Suprapubic skin (tissue), 4 donors: ENCODE results near the gene TEX22. TPM values are rescaled to one million over a fixed set of nuclear protein-coding genes. Genes with fewer than 3 reads are reported as not detected.

ENCODE experiments used
- DNase-seq, 2 donors: peaks; one replicate each; pipeline ENCODE4 v3.0.0-alpha.2; 2019; ENCODE audit warnings: low spot score in 2 of 2
- H3K27ac ChIP-seq: fragments of 200-600 bp; sonication (generic); one replicate; pipeline ENCODE4 v1.5.1; 2019
- H3K27me3 ChIP-seq: fragments of 200-600 bp; sonication (generic); one replicate; pipeline ENCODE4 v1.5.1; 2019
- H3K36me3 ChIP-seq: fragments of 200-600 bp; sonication (generic); one replicate; pipeline ENCODE4 v1.5.1; 2019
- H3K4me1 ChIP-seq: fragments of 200-600 bp; sonication (generic); one replicate; pipeline ENCODE4 v1.5.1; 2019
- H3K4me3 ChIP-seq: fragments of 200-600 bp; sonication (generic); one replicate; pipeline ENCODE4 v1.5.1; 2019; ENCODE audit warnings: mild to moderate bottlenecking
- H3K9me3 ChIP-seq: fragments of 200-600 bp; sonication (generic); one replicate; pipeline ENCODE4 v1.5.1; 2019
- CTCF ChIP-seq, 2 donors: fragments of 200-600 bp in 1 of 2; fragments of 450-650 bp in 1 of 2; sonication (generic) in 1 of 2; IDR thresholded peaks; one replicate each; pipeline ENCODE4 v1.5.1; 2016 to 2019; ENCODE audit warnings: antibody characterized with exemption in 2 of 2, mild to moderate bottlenecking in 1 of 2, moderate library complexity in 1 of 2
- EP300 ChIP-seq: sonication (generic); formaldehyde crosslinking; IDR thresholded peaks from one replicate; pipeline ENCODE4 v1.6.1; 2017; ENCODE audit warnings: antibody characterized with exemption
- POLR2A ChIP-seq, 2 donors: fragments of 450-650 bp; IDR thresholded peaks; one replicate each; pipeline ENCODE4 v1.6.1; 2017; ENCODE audit warnings: antibody characterized with exemption in 2 of 2, mild to moderate bottlenecking in 2 of 2, moderate library complexity in 2 of 2
- POLR2AphosphoS5 ChIP-seq, 3 donors: sonication (generic); formaldehyde crosslinking; IDR thresholded peaks; one replicate each; pipeline ENCODE4 v1.6.1; 2017; ENCODE audit warnings: antibody characterized with exemption in 3 of 3
- WGBS: methylation state at CpG from one replicate; pipeline ENCODE4 v1.1.5; 2018; 5-methylcytosine and 5-hydroxymethylcytosine counted together
- total RNA-seq, 4 donors: library from RNA; depleted of rRNA; stranded (reverse); fragments of >200 nt; gene quantifications; one replicate each; pipeline ENCODE4 v1.1.0, GENCODE V29; 2016

Gene TEX22
- total RNA-seq, 4 donors from 2014 or later, result 0.80 TPM; not detected in 3

GRCh38 chr14:105452963-105453362, 54.6 kb downstream of the TEX22 start:
- 83% methylated on average over 10 of the region's 14 CpGs for WGBS
- Histone ChIP-seq H3K4me3 (no peak overlapping the region), H3K27me3 (no peaks in the 10 kb centered on the region), H3K27ac (no peak overlapping the region), H3K9me3 (no peaks in the 10 kb centered on the region), H3K4me1 (peaks cover 8% of the 10 kb centered on the region), H3K36me3 (peaks cover 79% of the 10 kb centered on the region)
- no peak for DNase-seq
- no peak for TF ChIP-seq POLR2A (IDR thresholded peaks at IDR 0.05)
- no peak for TF ChIP-seq CTCF (IDR thresholded peaks at IDR 0.05)
- TF ChIP-seq POLR2AphosphoS5 (IDR thresholded peaks at IDR 0.05), result no peak
- no peak for TF ChIP-seq EP300

GRCh38 chr14:105453847-105454246, 55.5 kb downstream of the TEX22 start:
- Histone ChIP-seq H3K4me1 (peaks cover 2% of the 10 kb centered on the region), H3K27ac (no peak overlapping the region), H3K9me3 (no peaks in the 10 kb centered on the region), H3K36me3 (peaks cover 84% of the 10 kb centered on the region), H3K27me3 (no peaks in the 10 kb centered on the region), H3K4me3 (no peak overlapping the region)
- DNase-seq, result no peak
- no peak for TF ChIP-seq CTCF (IDR thresholded peaks at IDR 0.05)
- TF ChIP-seq POLR2AphosphoS5 (IDR thresholded peaks at IDR 0.05), result no peak
- no peak for TF ChIP-seq POLR2A (IDR thresholded peaks at IDR 0.05)
- TF ChIP-seq EP300, result no peak
- WGBS, result 95% methylated on average over 14 of the region's 14 CpGs

- Histone ChIP-seq H3K36me3 (peaks cover 78% of the 10 kb centered on the region), H3K27ac (no peak overlapping the region), H3K9me3 (no peaks in the 10 kb centered on the region), H3K4me1 (no peaks in the 10 kb centered on the region), H3K4me3 (no peak overlapping the region), H3K27me3 (no peaks in the 10 kb centered on the region)
- DNase-seq, result no peak
- TF ChIP-seq EP300 (no peak), CTCF (IDR thresholded peaks at IDR 0.05) (no peak), POLR2AphosphoS5 (IDR thresholded peaks at IDR 0.05) (no peak), POLR2A (IDR thresholded peaks at IDR 0.05) (no peak)
- 85% methylated on average over 22 of the region's 22 CpGs for WGBS
Observed at GRCh38 chr14:105455086-105455640, 56.8 kb downstream of the TEX22 start.

- WGBS, result 83% methylated on average over 2 of the region's 22 CpGs
- Histone ChIP-seq H3K4me3 (no peak overlapping the region), H3K4me1 (no peaks in the 10 kb centered on the region), H3K27ac (no peak overlapping the region), H3K27me3 (no peaks in the 10 kb centered on the region), H3K9me3 (no peaks in the 10 kb centered on the region), H3K36me3 (peaks cover 78% of the 10 kb centered on the region)
- no peak for DNase-seq
- TF ChIP-seq POLR2AphosphoS5 (IDR thresholded peaks at IDR 0.05), result no peak
- no peak for TF ChIP-seq POLR2A (IDR thresholded peaks at IDR 0.05)
- no peak for TF ChIP-seq EP300
- TF ChIP-seq CTCF (IDR thresholded peaks at IDR 0.05), result no peak
Observed at GRCh38 chr14:105455766-105456660, 57.7 kb downstream of the TEX22 start.
